ENCODE results near the gene COMMD7.

- no peak for TF ChIP-seq POLR2A (IDR thresholded peaks at IDR 0.05; ENCODE audit: low read depth, low read length)
- no peak for TF ChIP-seq POLR2AphosphoS5 (IDR thresholded peaks at IDR 0.05; ENCODE audit: low read depth, low read length)
- TF ChIP-seq TAF1 (IDR thresholded peaks at IDR 0.05; ENCODE audit: low read depth, low read length): no peak
Measured at GRCh38 chr20:32672982-32673851, 70.0 kb downstream of the COMMD7 start.

Measured in GM12891 (cell line).